ENCODE results near the gene SLC7A1. TPM values are rescaled to one million over a fixed set of nuclear protein-coding genes. Genes with fewer than 3 reads are reported as not detected.

Gene SLC7A1
- total and polyA plus RNA-seq, 2 experiments from 2014 or later = 10.1 to 16.2 TPM

GRCh38 chr13:29520671-29521070 lies 74.8 kb downstream of the SLC7A1 start:
- DNase-seq (ENCODE audit: low spot score) = no peak
- H3K4me2 ChIP-seq = no peak overlapping the region
- peaks cover 12% of the 10 kb centered on the region for H3K4me1 ChIP-seq (ENCODE audit: insufficient read depth)
- H3K9me3 ChIP-seq (ENCODE audit: low read depth) = no peaks in the 10 kb centered on the region
- H4K20me1 ChIP-seq (ENCODE audit: insufficient read depth, poor library complexity, severe bottlenecking) = no peaks in the 10 kb centered on the region
- H3K27me3 ChIP-seq = no peaks in the 10 kb centered on the region
- H3K27ac ChIP-seq = no peak overlapping the region
- H3K79me2 ChIP-seq = no peaks in the 10 kb centered on the region
- TF ChIP-seq EZH2phosphoT487 (IDR thresholded peaks at IDR 0.05; ENCODE audit: low read depth, severe bottlenecking, unreplicated experiment) (no peak), CTCF (IDR thresholded peaks at IDR 0.05; ENCODE audit: poor library complexity) (no peak), EZH2 (IDR thresholded peaks at IDR 0.05; ENCODE audit: borderline replicate concordance) (no peak)
- no peaks in the 10 kb centered on the region for H3K36me3 ChIP-seq (replicated peaks; ENCODE audit: insufficient read depth, low read depth)
- H3K4me3 ChIP-seq = no peak overlapping the region
- H2AFZ ChIP-seq = no peak overlapping the region
- 50% methylated on average over 4 of the region's 4 CpGs for WGBS (ENCODE audit: low lambda C conversion rate, missing lambda C conversion rate)
- H3K9me2 ChIP-seq (replicated peaks; ENCODE audit: insufficient read depth) = no peaks in the 10 kb centered on the region

GRCh38 chr13:29519921-29520320 lies 75.6 kb downstream of the SLC7A1 start:
- TF ChIP-seq EZH2phosphoT487 (IDR thresholded peaks at IDR 0.05; ENCODE audit: low read depth, severe bottlenecking, unreplicated experiment) (no peak), EZH2 (IDR thresholded peaks at IDR 0.05; ENCODE audit: borderline replicate concordance) (no peak)
- no peak for DNase-seq (ENCODE audit: low spot score)
- Histone ChIP-seq H3K4me2 (no peak overlapping the region), H4K20me1 (ENCODE audit: insufficient read depth, poor library complexity, severe bottlenecking) (no peaks in the 10 kb centered on the region), H3K27ac (peak overlapping the region; percentile 54), H3K36me3 (replicated peaks; ENCODE audit: insufficient read depth, low read depth) (no peaks in the 10 kb centered on the region), H3K9me2 (replicated peaks; ENCODE audit: insufficient read depth) (no peaks in the 10 kb centered on the region), H3K79me2 (no peaks in the 10 kb centered on the region), H3K9me3 (ENCODE audit: low read depth) (no peaks in the 10 kb centered on the region), H3K4me1 (ENCODE audit: insufficient read depth) (peaks cover 12% of the 10 kb centered on the region), H2AFZ (no peak overlapping the region), H3K4me3 (no peak overlapping the region), H3K27me3 (no peaks in the 10 kb centered on the region)
- WGBS (ENCODE audit: low lambda C conversion rate, missing lambda C conversion rate) = 98% methylated on average over 3 of the region's 3 CpGs

GRCh38 chr13:29516880-29517279 lies 78.6 kb downstream of the SLC7A1 start:
- H4K20me1 ChIP-seq (ENCODE audit: insufficient read depth, poor library complexity, severe bottlenecking) = no peaks in the 10 kb centered on the region
- no peaks in the 10 kb centered on the region for H3K9me2 ChIP-seq (replicated peaks; ENCODE audit: insufficient read depth)
- H3K4me1 ChIP-seq (ENCODE audit: insufficient read depth) = peaks cover 8% of the 10 kb centered on the region
- H3K79me2 ChIP-seq = no peaks in the 10 kb centered on the region
- H2AFZ ChIP-seq = no peak overlapping the region
- TF ChIP-seq EZH2phosphoT487 (IDR thresholded peaks at IDR 0.05; ENCODE audit: low read depth, severe bottlenecking, unreplicated experiment) (no peak), CTCF (IDR thresholded peaks at IDR 0.05; ENCODE audit: poor library complexity) (no peak), EZH2 (IDR thresholded peaks at IDR 0.05; ENCODE audit: borderline replicate concordance) (no peak)
- H3K27ac ChIP-seq = no peak overlapping the region
- H3K36me3 ChIP-seq (replicated peaks; ENCODE audit: insufficient read depth, low read depth) = no peaks in the 10 kb centered on the region
- H3K9me3 ChIP-seq (ENCODE audit: low read depth) = no peaks in the 10 kb centered on the region
- H3K27me3 ChIP-seq = no peaks in the 10 kb centered on the region
- DNase-seq (ENCODE audit: low spot score) = no peak
- H3K4me2 ChIP-seq = no peak overlapping the region
- 94% methylated on average over 12 of the region's 12 CpGs for WGBS (ENCODE audit: low lambda C conversion rate, missing lambda C conversion rate)
- no peak overlapping the region for H3K4me3 ChIP-seq

- H3K4me3 ChIP-seq = no peak overlapping the region
- H3K4me2 ChIP-seq = no peak overlapping the region
- no peak for TF ChIP-seq CTCF (IDR thresholded peaks at IDR 0.05; ENCODE audit: poor library complexity)
- no peak for TF ChIP-seq EZH2 (IDR thresholded peaks at IDR 0.05; ENCODE audit: borderline replicate concordance)
- TF ChIP-seq EZH2phosphoT487 (IDR thresholded peaks at IDR 0.05; ENCODE audit: low read depth, severe bottlenecking, unreplicated experiment) = no peak
- DNase-seq (ENCODE audit: low spot score) = no peak
- H3K4me1 ChIP-seq (ENCODE audit: insufficient read depth) = peaks cover 5% of the 10 kb centered on the region
- no peaks in the 10 kb centered on the region for H3K36me3 ChIP-seq (replicated peaks; ENCODE audit: insufficient read depth, low read depth)
- no peak overlapping the region for H3K27ac ChIP-seq
- no peaks in the 10 kb centered on the region for H3K9me2 ChIP-seq (replicated peaks; ENCODE audit: insufficient read depth)
- 90% methylated on average over 11 of the region's 11 CpGs for whole genome bisulfite sequencing (ENCODE audit: low lambda C conversion rate, missing lambda C conversion rate)
- H3K9me3 ChIP-seq (ENCODE audit: low read depth) = no peaks in the 10 kb centered on the region
- no peaks in the 10 kb centered on the region for H3K27me3 ChIP-seq
- no peak overlapping the region for H2AFZ ChIP-seq
- no peaks in the 10 kb centered on the region for H4K20me1 ChIP-seq (ENCODE audit: insufficient read depth, poor library complexity, severe bottlenecking)
- no peaks in the 10 kb centered on the region for H3K79me2 ChIP-seq
These were observed 79.5 kb downstream of the SLC7A1 start for GRCh38 chr13:29516012-29516411.

All from hepatocyte (in vitro differentiated cells).